ENCODE results near the gene EEFSEC. TPM values are rescaled to one million over a fixed set of nuclear protein-coding genes. Genes with fewer than 3 reads are reported as not detected.

The EEFSEC gene
- total RNA-seq, 1 donor from 2014 or later = 12.6 TPM

DNA sequence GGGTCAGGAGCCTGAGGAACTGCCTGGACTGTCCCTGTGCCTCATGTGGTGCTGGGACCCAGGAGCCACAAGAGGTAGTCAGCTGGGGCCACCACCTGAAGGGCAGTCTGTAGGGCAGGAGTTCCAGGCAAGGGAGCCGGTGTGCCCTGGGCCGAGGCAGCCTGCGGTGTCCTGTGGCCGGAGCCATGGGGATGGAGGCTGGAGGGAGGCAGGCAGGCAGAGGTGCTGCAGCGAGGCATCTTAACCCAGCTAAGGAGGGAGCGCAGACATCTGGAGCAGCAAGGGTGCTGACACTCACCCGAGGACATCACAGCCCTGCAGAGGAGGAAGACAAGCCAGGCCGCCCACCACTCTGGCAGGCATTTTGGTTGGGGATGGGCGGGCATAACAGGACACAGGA lies 235.7 kb downstream of the EEFSEC start:
- TF ChIP-seq, protein P1, sequence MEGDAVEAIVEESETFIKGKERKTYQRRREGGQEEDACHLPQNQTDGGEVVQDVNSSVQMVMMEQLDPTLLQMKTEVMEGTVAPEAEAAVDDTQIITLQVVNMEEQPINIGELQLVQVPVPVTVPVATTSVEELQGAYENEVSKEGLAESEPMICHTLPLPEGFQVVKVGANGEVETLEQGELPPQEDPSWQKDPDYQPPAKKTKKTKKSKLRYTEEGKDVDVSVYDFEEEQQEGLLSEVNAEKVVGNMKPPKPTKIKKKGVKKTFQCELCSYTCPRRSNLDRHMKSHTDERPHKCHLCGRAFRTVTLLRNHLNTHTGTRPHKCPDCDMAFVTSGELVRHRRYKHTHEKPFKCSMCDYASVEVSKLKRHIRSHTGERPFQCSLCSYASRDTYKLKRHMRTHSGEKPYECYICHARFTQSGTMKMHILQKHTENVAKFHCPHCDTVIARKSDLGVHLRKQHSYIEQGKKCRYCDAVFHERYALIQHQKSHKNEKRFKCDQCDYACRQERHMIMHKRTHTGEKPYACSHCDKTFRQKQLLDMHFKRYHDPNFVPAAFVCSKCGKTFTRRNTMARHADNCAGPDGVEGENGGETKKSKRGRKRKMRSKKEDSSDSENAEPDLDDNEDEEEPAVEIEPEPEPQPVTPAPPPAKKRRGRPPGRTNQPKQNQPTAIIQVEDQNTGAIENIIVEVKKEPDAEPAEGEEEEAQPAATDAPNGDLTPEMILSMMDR (IDR thresholded peaks at IDR 0.05; ENCODE audit: insufficient read depth, low read length, poor library complexity, severe bottlenecking) = no peak
- H3K36me3 ChIP-seq (ENCODE audit: control insufficient read depth, insufficient read depth, low read length) = no peaks in the 10 kb centered on the region
- no peaks in the 10 kb centered on the region for H3K27me3 ChIP-seq (ENCODE audit: control insufficient read depth, insufficient read depth, low read length)
- no peak overlapping the region for H3K4me3 ChIP-seq (ENCODE audit: low read depth, low read length)
- DNase-seq (ENCODE audit: low read depth) = no peak

DNA sequence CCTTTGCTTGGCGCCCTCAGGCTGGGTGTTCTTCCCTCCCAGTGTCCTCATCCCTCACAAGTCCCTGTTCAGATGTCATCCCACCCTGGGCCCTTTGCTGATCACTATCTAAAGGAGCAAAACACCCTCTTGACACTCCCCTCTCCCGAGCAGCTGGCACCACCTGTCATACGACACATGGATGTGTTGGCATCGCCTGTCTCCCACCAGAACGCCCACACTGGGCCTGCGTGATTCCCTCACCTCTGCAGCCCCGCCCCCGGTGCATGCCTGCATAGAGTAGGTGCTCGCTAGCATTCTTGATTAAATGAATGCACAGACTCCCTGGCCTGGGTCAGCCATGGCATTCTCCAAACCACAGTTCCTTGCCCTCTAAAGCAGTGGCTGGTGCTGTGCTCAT lies 237.6 kb downstream of the EEFSEC start:
- no peak for DNase-seq (ENCODE audit: low read depth)
- Histone ChIP-seq H3K27me3 (ENCODE audit: control insufficient read depth, insufficient read depth, low read length) (no peaks in the 10 kb centered on the region), H3K36me3 (ENCODE audit: control insufficient read depth, insufficient read depth, low read length) (no peaks in the 10 kb centered on the region), H3K4me3 (ENCODE audit: low read depth, low read length) (no peak overlapping the region)
- TF ChIP-seq, protein P1 (IDR thresholded peaks at IDR 0.05; ENCODE audit: insufficient read depth, low read length, poor library complexity, severe bottlenecking) = no peak

DNA sequence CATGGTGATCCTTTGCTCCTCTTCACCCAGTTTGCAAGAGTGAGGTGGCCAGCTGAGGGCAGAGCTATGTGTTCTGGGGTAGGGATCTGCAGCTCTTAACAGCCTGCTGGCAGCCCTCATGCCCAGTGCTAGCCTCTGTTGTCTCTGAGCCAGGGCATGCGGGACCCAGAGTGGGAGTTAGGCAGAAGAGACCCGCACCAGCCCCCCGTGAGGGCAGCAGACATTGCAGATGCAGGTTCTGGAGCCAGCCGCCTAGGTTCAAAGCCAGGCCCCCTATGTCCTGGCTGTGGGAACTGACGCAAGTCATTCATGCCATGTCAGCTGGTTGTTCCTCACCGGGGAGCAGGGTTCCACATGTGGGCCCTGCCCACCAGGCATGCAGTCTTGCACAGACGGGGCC lies 238.7 kb downstream of the EEFSEC start:
- no peaks in the 10 kb centered on the region for H3K36me3 ChIP-seq (ENCODE audit: control insufficient read depth, insufficient read depth, low read length)
- DNase-seq (ENCODE audit: low read depth) = no peak
- H3K27me3 ChIP-seq (ENCODE audit: control insufficient read depth, insufficient read depth, low read length) = no peaks in the 10 kb centered on the region
- no peak overlapping the region for H3K4me3 ChIP-seq (ENCODE audit: low read depth, low read length)
- TF ChIP-seq, protein P1 (IDR thresholded peaks at IDR 0.05; ENCODE audit: insufficient read depth, low read length, poor library complexity, severe bottlenecking) = no peak

DNA sequence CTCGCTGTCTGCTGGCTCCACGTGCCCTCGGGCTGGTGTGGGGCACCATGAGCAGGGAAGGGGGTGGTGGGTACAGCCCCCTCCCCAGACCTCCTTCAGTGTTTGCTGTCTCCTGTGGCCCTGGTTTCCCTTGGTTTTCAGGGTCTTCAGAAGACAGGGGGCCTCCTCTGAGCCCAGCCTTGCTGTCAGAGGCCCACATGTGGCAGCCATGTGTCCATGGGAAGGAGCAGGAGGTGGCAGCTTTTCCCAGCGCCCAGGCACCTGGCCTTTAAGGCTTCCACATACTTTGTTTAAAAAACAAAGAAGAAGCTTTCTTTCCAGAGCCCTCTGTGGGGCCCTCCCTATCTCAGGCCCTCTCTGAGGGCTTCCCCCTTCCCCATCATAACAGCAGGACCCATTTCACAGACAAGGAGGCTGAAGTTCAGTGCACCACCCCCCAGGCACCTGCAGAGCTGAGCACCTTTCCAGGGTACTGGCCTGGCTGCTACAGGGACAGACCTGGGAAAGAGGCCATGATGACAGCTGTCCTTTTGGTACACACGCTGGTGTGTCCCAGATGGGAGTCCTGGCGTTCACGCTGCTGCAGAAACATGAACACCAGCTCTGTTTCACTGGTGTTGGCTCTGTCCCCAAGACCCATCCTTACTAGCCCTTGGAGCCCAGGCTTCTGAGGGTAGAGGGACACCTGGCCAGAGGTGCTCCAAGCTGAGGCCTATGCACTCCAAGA lies 239.7 kb downstream of the EEFSEC start:
- Histone ChIP-seq H3K4me3 (ENCODE audit: low read depth, low read length) (no peak overlapping the region), H3K36me3 (ENCODE audit: control insufficient read depth, insufficient read depth, low read length) (no peaks in the 10 kb centered on the region), H3K27me3 (ENCODE audit: control insufficient read depth, insufficient read depth, low read length) (no peaks in the 10 kb centered on the region)
- no peak for DNase-seq (ENCODE audit: low read depth)
- TF ChIP-seq, protein P1 (IDR thresholded peaks at IDR 0.05; ENCODE audit: insufficient read depth, low read length, poor library complexity, severe bottlenecking) = no peak

DNA sequence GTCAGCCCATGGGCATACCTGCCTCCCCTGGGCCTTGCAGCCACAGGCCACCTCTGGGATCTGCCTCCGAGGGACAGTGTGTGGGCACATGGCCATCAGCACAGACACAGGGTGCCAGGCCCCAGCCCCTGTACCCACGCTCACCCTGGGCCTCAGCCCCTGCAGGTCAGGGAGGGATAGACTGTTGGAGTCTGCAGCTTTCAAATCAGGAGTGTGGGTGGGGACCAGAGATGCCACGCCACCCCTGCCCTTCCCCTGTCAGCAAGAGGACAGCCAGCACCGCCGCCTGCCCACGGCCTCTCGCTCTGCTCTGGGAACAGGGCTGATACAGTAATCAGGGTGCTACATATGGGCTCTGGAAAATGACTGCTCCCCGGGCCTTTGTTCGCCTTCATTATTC lies 240.8 kb downstream of the EEFSEC start:
- TF ChIP-seq, protein P1 (IDR thresholded peaks at IDR 0.05; ENCODE audit: insufficient read depth, low read length, poor library complexity, severe bottlenecking) = no peak
- no peaks in the 10 kb centered on the region for H3K27me3 ChIP-seq (ENCODE audit: control insufficient read depth, insufficient read depth, low read length)
- H3K4me3 ChIP-seq (ENCODE audit: low read depth, low read length) = no peak overlapping the region
- DNase-seq (ENCODE audit: low read depth) = no peak
- no peaks in the 10 kb centered on the region for H3K36me3 ChIP-seq (ENCODE audit: control insufficient read depth, insufficient read depth, low read length)

DNA sequence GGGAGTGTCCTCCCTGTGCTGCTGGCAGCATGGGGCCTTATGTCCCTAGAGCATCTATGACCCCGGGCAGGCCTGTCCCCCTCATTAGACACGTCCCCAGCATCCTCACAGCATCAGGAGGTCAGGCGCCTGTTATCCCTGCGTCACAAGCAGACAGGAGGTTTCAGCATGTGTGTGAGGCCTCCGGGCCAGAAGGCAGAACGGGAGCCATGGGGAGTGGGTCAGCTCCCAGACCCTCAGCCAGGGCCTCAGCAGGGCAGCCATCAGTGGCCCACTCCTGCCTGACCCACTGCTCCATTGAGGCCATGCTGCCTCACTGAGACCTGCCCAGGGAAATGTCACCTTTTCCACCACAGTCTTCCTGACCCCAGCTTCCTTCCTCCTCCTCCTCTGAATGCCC lies 241.8 kb downstream of the EEFSEC start:
- TF ChIP-seq, protein P1 (IDR thresholded peaks at IDR 0.05; ENCODE audit: insufficient read depth, low read length, poor library complexity, severe bottlenecking) = no peak
- no peak overlapping the region for H3K4me3 ChIP-seq (ENCODE audit: low read depth, low read length)
- DNase-seq (ENCODE audit: low read depth) = no peak
- H3K27me3 ChIP-seq (ENCODE audit: control insufficient read depth, insufficient read depth, low read length) = no peaks in the 10 kb centered on the region
- no peaks in the 10 kb centered on the region for H3K36me3 ChIP-seq (ENCODE audit: control insufficient read depth, insufficient read depth, low read length)
